H1 (cell line): ENCODE results near the gene INO80.

Source experiments
- CTCF ChIP-seq, 3 experiments: IDR thresholded peaks; 1 replicate in 2 of 3; 2 replicates in 1 of 3; pipeline versions ENCODE4 v1.5.1 to v1.6.1; 2011; ENCODE audit warnings: low read length in 3 of 3, mild to moderate bottlenecking in 3 of 3, inconsistent platforms in 2 of 3, low read depth in 1 of 3, moderate library complexity in 1 of 3; ENCODE audit not compliant: insufficient read depth in 1 of 3; ENCODE audit errors: control extremely low read depth in 1 of 3
- POLR2A ChIP-seq, 2 experiments: IDR thresholded peaks; 1 replicate in 1 of 2; 2 replicates in 1 of 2; pipeline ENCODE4 v1.6.1; 2011; ENCODE audit warnings: low read depth in 2 of 2, low read length in 2 of 2, mild to moderate bottlenecking in 2 of 2; ENCODE audit errors: control extremely low read depth in 1 of 2
- TAF1 ChIP-seq: IDR thresholded peaks from 2 replicates; pipeline ENCODE4 v1.6.1; 2011; ENCODE audit warnings: mild to moderate bottlenecking, low read depth, low read length
- USF2 ChIP-seq: IDR thresholded peaks from 2 replicates; pipeline ENCODE4 v1.6.1; 2011; ENCODE audit warnings: low read length, improper control_type of control experiment

- no peak for TF ChIP-seq CTCF (IDR thresholded peaks at IDR 0.05; ENCODE audit: control extremely low read depth in 1 of 3, insufficient read depth in 1 of 3, low read depth in 1 of 3, low read length in 3 of 3)
- TF ChIP-seq TAF1 = no peak
- TF ChIP-seq POLR2A (IDR thresholded peaks at IDR 0.05; ENCODE audit: control extremely low read depth in 1 of 2, low read depth in 2 of 2, low read length in 2 of 2) = no peak
- TF ChIP-seq USF2 = no peak
These were observed 139.3 kb downstream of the INO80 start for GRCh38 chr15:40976819-40977218.
